Measurements from ENCODE around the gene VSTM5. TPM values are rescaled to one million over a fixed set of nuclear protein-coding genes. Genes with fewer than 3 reads are reported as not detected.

Gene VSTM5
- polyA plus RNA-seq, 1 of the 3 experiments (the other 2 are of a cell fraction) = 0.12 TPM

DNA sequence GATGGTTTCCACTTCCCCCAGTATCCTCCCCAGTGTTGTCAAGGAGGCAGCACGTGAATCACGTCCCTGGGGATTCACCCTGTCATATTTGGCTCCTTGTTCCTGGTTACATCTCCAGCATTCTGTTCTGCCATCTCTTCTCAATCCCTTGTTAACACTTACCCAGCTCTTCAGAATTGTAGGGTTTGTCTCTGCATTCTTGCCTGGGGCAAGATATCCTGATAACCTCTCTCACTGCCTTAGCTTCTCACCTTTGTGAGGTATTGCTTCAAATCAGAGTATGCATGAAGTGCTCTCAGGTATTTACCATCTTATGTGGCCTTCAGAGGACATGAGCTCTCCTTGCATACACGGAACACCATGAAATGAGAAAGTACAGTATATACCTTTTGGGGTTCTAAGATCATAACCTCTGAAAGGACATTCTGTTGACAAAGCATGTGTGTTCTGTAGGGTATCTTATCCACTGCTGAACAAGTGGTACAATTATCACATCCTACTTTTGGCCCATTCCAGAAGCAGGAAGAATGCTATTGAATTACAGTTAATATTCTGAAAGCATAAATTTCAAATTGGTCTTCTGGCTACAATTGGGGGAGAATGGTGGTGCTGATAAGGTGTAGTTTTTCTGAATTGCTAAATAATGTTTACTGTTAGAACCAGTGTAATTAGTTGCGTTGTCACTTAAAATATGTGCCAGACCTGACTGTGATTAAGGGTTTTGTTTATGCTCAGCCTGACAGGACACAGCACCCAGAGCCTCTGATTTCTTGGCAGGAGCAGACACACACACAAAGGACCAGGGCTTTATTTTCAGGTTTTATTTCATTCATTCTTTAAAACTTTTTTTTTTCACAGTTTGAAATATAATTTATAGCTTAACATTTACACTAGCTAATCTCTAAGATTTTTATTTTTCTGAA, 32.7 kb downstream of the VSTM5 start:
- H3K79me2 ChIP-seq (ENCODE audit: insufficient read depth) = no peaks in the 10 kb centered on the region
- H3K9ac ChIP-seq = no peak overlapping the region
- no peak overlapping the region for H3K4me2 ChIP-seq
- no peak for TF ChIP-seq RCOR1 (IDR thresholded peaks at IDR 0.05; ENCODE audit: low read length)
- no peak for TF ChIP-seq RAD21 (IDR thresholded peaks at IDR 0.05; ENCODE audit: low read length)
- no peak for TF ChIP-seq YY1 (IDR thresholded peaks at IDR 0.05; ENCODE audit: low read depth)
- no peak for TF ChIP-seq NRF1 (IDR thresholded peaks at IDR 0.05; ENCODE audit: low read depth, low read length)
- TF ChIP-seq SIN3A (IDR thresholded peaks at IDR 0.05; ENCODE audit: borderline replicate concordance, low read depth, low read length) = no peak
- TF ChIP-seq NFIC (IDR thresholded peaks at IDR 0.05; ENCODE audit: borderline replicate concordance) = no peak
- no peak for TF ChIP-seq EP300 (IDR thresholded peaks at IDR 0.05; ENCODE audit: borderline replicate concordance in 1 of 2, low read depth in 1 of 2, low read length in 1 of 2)
- TF ChIP-seq, protein P1, sequence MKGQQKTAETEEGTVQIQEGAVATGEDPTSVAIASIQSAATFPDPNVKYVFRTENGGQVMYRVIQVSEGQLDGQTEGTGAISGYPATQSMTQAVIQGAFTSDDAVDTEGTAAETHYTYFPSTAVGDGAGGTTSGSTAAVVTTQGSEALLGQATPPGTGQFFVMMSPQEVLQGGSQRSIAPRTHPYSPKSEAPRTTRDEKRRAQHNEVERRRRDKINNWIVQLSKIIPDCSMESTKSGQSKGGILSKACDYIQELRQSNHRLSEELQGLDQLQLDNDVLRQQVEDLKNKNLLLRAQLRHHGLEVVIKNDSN (IDR thresholded peaks at IDR 0.05; ENCODE audit: borderline replicate concordance, low read depth) = no peak
- TF ChIP-seq MXI1 (IDR thresholded peaks at IDR 0.05; ENCODE audit: low read depth, low read length) = no peak
- no peak for TF ChIP-seq SMC3 (IDR thresholded peaks at IDR 0.05; ENCODE audit: low read depth, low read length)
- TF ChIP-seq, protein P2, sequence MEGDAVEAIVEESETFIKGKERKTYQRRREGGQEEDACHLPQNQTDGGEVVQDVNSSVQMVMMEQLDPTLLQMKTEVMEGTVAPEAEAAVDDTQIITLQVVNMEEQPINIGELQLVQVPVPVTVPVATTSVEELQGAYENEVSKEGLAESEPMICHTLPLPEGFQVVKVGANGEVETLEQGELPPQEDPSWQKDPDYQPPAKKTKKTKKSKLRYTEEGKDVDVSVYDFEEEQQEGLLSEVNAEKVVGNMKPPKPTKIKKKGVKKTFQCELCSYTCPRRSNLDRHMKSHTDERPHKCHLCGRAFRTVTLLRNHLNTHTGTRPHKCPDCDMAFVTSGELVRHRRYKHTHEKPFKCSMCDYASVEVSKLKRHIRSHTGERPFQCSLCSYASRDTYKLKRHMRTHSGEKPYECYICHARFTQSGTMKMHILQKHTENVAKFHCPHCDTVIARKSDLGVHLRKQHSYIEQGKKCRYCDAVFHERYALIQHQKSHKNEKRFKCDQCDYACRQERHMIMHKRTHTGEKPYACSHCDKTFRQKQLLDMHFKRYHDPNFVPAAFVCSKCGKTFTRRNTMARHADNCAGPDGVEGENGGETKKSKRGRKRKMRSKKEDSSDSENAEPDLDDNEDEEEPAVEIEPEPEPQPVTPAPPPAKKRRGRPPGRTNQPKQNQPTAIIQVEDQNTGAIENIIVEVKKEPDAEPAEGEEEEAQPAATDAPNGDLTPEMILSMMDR (IDR thresholded peaks at IDR 0.05) = no peak
- TF ChIP-seq, protein P3, sequence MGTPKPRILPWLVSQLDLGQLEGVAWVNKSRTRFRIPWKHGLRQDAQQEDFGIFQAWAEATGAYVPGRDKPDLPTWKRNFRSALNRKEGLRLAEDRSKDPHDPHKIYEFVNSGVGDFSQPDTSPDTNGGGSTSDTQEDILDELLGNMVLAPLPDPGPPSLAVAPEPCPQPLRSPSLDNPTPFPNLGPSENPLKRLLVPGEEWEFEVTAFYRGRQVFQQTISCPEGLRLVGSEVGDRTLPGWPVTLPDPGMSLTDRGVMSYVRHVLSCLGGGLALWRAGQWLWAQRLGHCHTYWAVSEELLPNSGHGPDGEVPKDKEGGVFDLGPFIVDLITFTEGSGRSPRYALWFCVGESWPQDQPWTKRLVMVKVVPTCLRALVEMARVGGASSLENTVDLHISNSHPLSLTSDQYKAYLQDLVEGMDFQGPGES (IDR thresholded peaks at IDR 0.05; ENCODE audit: low read depth, low read length) = no peak
- no peak for TF ChIP-seq FOXJ3 (CRISPR knock-in tag; IDR thresholded peaks at IDR 0.05)
- TF ChIP-seq JUND (IDR thresholded peaks at IDR 0.05) = no peak
- no peak for TF ChIP-seq GABPA (IDR thresholded peaks at IDR 0.05; ENCODE audit: low read depth)
- TF ChIP-seq RFX5 (IDR thresholded peaks at IDR 0.05; ENCODE audit: low read length) = no peak
- TF ChIP-seq, protein P4, sequence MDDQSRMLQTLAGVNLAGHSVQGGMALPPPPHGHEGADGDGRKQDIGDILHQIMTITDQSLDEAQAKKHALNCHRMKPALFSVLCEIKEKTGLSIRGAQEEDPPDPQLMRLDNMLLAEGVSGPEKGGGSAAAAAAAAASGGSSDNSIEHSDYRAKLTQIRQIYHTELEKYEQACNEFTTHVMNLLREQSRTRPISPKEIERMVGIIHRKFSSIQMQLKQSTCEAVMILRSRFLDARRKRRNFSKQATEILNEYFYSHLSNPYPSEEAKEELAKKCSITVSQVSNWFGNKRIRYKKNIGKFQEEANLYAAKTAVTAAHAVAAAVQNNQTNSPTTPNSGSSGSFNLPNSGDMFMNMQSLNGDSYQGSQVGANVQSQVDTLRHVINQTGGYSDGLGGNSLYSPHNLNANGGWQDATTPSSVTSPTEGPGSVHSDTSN (IDR thresholded peaks at IDR 0.05) = no peak
- TF ChIP-seq, protein P5, sequence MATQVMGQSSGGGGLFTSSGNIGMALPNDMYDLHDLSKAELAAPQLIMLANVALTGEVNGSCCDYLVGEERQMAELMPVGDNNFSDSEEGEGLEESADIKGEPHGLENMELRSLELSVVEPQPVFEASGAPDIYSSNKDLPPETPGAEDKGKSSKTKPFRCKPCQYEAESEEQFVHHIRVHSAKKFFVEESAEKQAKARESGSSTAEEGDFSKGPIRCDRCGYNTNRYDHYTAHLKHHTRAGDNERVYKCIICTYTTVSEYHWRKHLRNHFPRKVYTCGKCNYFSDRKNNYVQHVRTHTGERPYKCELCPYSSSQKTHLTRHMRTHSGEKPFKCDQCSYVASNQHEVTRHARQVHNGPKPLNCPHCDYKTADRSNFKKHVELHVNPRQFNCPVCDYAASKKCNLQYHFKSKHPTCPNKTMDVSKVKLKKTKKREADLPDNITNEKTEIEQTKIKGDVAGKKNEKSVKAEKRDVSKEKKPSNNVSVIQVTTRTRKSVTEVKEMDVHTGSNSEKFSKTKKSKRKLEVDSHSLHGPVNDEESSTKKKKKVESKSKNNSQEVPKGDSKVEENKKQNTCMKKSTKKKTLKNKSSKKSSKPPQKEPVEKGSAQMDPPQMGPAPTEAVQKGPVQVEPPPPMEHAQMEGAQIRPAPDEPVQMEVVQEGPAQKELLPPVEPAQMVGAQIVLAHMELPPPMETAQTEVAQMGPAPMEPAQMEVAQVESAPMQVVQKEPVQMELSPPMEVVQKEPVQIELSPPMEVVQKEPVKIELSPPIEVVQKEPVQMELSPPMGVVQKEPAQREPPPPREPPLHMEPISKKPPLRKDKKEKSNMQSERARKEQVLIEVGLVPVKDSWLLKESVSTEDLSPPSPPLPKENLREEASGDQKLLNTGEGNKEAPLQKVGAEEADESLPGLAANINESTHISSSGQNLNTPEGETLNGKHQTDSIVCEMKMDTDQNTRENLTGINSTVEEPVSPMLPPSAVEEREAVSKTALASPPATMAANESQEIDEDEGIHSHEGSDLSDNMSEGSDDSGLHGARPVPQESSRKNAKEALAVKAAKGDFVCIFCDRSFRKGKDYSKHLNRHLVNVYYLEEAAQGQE (IDR thresholded peaks at IDR 0.05; ENCODE audit: low read depth, low read length) = no peak
- TF ChIP-seq RXRA (IDR thresholded peaks at IDR 0.05; ENCODE audit: borderline replicate concordance, low read depth) = no peak
- TF ChIP-seq, protein P6, sequence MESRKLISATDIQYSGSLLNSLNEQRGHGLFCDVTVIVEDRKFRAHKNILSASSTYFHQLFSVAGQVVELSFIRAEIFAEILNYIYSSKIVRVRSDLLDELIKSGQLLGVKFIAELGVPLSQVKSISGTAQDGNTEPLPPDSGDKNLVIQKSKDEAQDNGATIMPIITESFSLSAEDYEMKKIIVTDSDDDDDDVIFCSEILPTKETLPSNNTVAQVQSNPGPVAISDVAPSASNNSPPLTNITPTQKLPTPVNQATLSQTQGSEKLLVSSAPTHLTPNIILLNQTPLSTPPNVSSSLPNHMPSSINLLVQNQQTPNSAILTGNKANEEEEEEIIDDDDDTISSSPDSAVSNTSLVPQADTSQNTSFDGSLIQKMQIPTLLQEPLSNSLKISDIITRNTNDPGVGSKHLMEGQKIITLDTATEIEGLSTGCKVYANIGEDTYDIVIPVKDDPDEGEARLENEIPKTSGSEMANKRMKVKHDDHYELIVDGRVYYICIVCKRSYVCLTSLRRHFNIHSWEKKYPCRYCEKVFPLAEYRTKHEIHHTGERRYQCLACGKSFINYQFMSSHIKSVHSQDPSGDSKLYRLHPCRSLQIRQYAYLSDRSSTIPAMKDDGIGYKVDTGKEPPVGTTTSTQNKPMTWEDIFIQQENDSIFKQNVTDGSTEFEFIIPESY (IDR thresholded peaks at IDR 0.05; ENCODE audit: borderline replicate concordance, low read depth) = no peak
- H3K27ac ChIP-seq (ENCODE audit: low read depth in 2 of 2, low read length in 1 of 2) = no peak overlapping the region
- CTCF ChIA-PET = interaction anchor here (0.6 to 1.8 kb wide), 3 partner anchors 9 to 80 kb away, joined by 3 to 4 read pairs (median 3); no protein-coding TSS in a partner anchor
- no peaks in the 10 kb centered on the region for H3K9me3 ChIP-seq
- H3K4me1 ChIP-seq (ENCODE audit: control insufficient read depth in 1 of 2, insufficient read depth in 2 of 2, low read depth in 1 of 2, low read length in 1 of 2) = peaks cover 0 to 19% of the 10 kb centered on the region in 2 experiments; a peak in 1 of 4 replicates
- H4K20me1 ChIP-seq (ENCODE audit: insufficient read depth) = no peaks in the 10 kb centered on the region
- no peaks in the 10 kb centered on the region for H3K9me2 ChIP-seq
- H3K4me3 ChIP-seq (ENCODE audit: low read depth in 2 of 2, low read length in 1 of 2) = no peak overlapping the region
- peaks cover 12% of the 10 kb centered on the region for H3F3A ChIP-seq (replicated peaks; ENCODE audit: insufficient read depth)
- 78% methylated on average over 4 of the region's 4 CpGs for WGBS (ENCODE audit: low lambda C conversion rate)
- DNase-seq = no peak
- POLR2A ChIA-PET = interaction anchor here (1.0 to 1.1 kb wide), 2 partner anchors 76 to 311 kb away, joined by 3 read pairs; partner anchors contain the start of genes C11orf54, PANX1 and TAF1D
- no peak overlapping the region for H2AFZ ChIP-seq (ENCODE audit: low read depth)
- no peaks in the 10 kb centered on the region for H3K27me3 ChIP-seq (ENCODE audit: insufficient read depth)
- peaks cover 22 to 33% of the 10 kb centered on the region in 2 experiments for H3K36me3 ChIP-seq (replicated peaks in 1 of 2; ENCODE audit: control insufficient read depth in 1 of 2, insufficient read depth in 2 of 2, low read length in 1 of 2)

Measured in SK-N-SH (cell line).